GM15510 (cell line): ENCODE measurements around the gene TUBA1C.

Experiments used
- POLR2A ChIP-seq: IDR thresholded peaks from 3 replicates; pipeline ENCODE4 v1.6.1; 2011; ENCODE audit warnings: borderline replicate concordance; ENCODE audit not compliant: insufficient read length; ENCODE audit errors: extremely low read depth

Gene TUBA1C

DNA sequence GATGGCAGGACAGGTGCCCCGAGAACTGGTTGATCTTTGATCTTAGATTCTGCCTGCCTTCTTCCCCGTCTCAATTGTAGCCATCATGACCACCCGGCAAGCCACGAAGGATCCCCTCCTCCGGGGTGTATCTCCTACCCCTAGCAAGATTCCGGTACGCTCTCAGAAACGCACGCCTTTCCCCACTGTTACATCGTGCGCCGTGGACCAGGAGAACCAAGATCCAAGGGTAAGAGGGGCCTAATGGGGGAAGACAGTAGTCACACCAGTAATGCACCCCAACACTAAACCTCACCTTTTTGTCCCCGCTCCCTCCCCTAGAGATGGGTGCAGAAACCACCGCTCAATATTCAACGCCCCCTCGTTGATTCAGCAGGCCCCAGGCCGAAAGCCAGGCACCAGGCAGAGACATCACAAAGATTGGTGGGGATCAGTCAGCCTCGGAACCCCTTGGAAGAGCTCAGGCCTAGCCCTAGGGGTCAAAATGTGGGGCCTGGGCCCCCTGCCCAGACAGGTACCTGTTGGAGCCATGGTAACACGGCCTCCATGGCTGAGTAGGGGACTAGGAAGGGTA, 58.7 kb downstream of the TUBA1C start:
- no peak for TF ChIP-seq POLR2A
